Measurements from ENCODE around the gene NCBP3.

Gene NCBP3

GRCh38 chr17:3777366-3778120 lies 68.5 kb downstream of the NCBP3 start:
- TF ChIP-seq GATA2 (IDR thresholded peaks at IDR 0.05; ENCODE audit: low read depth, low read length) (no peak), GATA3 (IDR thresholded peaks at IDR 0.05; ENCODE audit: low read depth, low read length) (no peak)

GRCh38 chr17:3773966-3774365 lies 72.1 kb downstream of the NCBP3 start:
- TF ChIP-seq GATA3 (IDR thresholded peaks at IDR 0.05; ENCODE audit: low read depth, low read length) (no peak), GATA2 (IDR thresholded peaks at IDR 0.05; ENCODE audit: low read depth, low read length) (no peak)

GRCh38 chr17:3773511-3773910 lies 72.5 kb downstream of the NCBP3 start:
- TF ChIP-seq GATA3 (IDR thresholded peaks at IDR 0.05; ENCODE audit: low read depth, low read length) (no peak), GATA2 (IDR thresholded peaks at IDR 0.05; ENCODE audit: low read depth, low read length) (no peak)

DNA sequence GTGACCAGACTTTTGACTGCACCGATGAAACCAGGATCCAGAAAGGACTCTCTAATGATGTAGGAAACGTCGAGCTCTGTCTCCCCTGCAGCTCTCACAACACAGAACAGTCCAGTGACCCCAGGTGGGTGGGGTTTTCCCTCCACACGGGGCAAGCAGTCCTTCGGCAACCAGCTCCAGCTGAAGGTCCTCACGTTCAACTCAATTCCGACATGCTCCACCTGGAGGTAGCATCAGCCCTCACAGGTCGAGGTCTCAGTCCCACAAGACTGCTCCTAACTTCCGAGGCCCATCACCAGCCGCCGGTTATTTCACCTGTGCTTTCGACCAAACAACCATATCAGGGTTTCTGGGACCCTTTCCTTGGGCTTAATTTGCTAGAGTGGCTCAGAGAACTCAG lies 73.3 kb downstream of the NCBP3 start:
- no peak for TF ChIP-seq GATA3 (IDR thresholded peaks at IDR 0.05; ENCODE audit: low read depth, low read length)
- no peak for TF ChIP-seq GATA2 (IDR thresholded peaks at IDR 0.05; ENCODE audit: low read depth, low read length)

- TF ChIP-seq GATA3 (IDR thresholded peaks at IDR 0.05; ENCODE audit: low read depth, low read length): no peak
- no peak for TF ChIP-seq GATA2 (IDR thresholded peaks at IDR 0.05; ENCODE audit: low read depth, low read length)
Measured at GRCh38 chr17:3771140-3771539, 74.9 kb downstream of the NCBP3 start.

DNA sequence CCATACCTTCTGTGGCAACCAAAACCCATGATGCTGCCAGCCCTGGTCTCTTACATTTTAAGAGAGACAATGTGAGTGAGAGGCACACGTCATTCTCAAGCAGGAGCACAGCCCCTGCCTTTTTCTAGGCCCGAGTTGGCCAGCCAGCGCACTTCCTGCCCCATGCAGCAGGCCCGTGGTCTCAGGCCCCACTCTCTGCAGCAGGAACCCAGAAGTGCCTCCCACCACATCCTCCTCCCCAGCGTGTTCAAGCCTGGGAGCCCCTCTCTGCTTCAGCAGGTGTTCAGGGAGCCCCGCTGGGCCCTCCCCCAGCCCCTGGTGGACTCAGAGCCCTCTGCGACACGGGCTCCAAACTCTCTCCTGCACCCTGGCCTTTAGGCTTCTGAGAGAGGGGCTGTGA lies 75.6 kb downstream of the NCBP3 start:
- TF ChIP-seq GATA2 (IDR thresholded peaks at IDR 0.05; ENCODE audit: low read depth, low read length): no peak

GRCh38 chr17:3768769-3769168 lies 77.3 kb downstream of the NCBP3 start:
- TF ChIP-seq GATA3 (IDR thresholded peaks at IDR 0.05; ENCODE audit: low read depth, low read length) (no peak), GATA2 (IDR thresholded peaks at IDR 0.05; ENCODE audit: low read depth, low read length) (no peak)

DNA sequence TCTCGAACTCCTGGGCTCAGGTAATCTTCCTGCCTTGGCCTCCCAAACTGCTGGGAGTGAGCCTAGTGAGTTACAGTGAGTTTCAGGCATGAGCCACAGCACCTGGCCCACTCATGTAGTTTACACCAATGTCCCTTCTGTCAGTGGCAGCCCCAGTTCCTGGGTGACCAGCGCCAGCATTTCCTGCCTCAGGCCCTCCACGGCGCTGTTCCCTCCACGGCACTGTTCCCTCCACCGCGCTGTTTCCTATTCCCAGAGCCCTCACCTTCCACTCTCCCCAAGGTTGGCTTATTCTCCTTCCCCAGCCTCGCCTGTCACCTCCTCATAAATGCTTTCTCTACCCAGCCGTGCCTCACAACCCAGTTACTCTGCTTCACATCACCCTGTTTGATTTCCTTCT lies 77.7 kb downstream of the NCBP3 start:
- TF ChIP-seq GATA2 (IDR thresholded peaks at IDR 0.05; ENCODE audit: low read depth, low read length): no peak
- no peak for TF ChIP-seq GATA3 (IDR thresholded peaks at IDR 0.05; ENCODE audit: low read depth, low read length)

DNA sequence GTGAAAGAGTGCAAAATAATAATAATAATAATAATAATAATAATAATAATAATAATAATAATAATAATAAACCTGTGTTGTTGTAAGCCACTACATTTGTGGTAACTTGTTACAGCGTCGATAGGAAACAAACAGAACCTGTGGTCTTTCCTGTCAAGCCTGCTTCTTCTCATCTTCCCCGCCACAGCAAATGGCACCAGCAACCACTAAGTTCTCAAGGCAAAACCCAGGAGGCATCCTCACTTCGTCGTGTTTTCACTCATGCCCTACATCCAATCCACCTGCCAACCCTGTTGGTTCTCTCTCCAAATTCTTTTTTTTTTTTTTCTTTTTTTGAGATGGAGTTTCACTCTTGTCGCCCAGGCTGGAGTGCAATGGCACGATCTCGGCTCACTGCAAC lies 79.3 kb downstream of the NCBP3 start:
- no peak for TF ChIP-seq GATA2 (IDR thresholded peaks at IDR 0.05; ENCODE audit: low read depth, low read length)
- no peak for TF ChIP-seq GATA3 (IDR thresholded peaks at IDR 0.05; ENCODE audit: low read depth, low read length)

- TF ChIP-seq GATA3 (IDR thresholded peaks at IDR 0.05; ENCODE audit: low read depth, low read length): no peak
- no peak for TF ChIP-seq GATA2 (IDR thresholded peaks at IDR 0.05; ENCODE audit: low read depth, low read length)
Measured at GRCh38 chr17:3765981-3766380, 80.1 kb downstream of the NCBP3 start.

GRCh38 chr17:3763777-3764170 lies 82.3 kb downstream of the NCBP3 start:
- TF ChIP-seq GATA2 (IDR thresholded peaks at IDR 0.05; ENCODE audit: low read depth, low read length): no peak
- no peak for TF ChIP-seq GATA3 (IDR thresholded peaks at IDR 0.05; ENCODE audit: low read depth, low read length)

DNA sequence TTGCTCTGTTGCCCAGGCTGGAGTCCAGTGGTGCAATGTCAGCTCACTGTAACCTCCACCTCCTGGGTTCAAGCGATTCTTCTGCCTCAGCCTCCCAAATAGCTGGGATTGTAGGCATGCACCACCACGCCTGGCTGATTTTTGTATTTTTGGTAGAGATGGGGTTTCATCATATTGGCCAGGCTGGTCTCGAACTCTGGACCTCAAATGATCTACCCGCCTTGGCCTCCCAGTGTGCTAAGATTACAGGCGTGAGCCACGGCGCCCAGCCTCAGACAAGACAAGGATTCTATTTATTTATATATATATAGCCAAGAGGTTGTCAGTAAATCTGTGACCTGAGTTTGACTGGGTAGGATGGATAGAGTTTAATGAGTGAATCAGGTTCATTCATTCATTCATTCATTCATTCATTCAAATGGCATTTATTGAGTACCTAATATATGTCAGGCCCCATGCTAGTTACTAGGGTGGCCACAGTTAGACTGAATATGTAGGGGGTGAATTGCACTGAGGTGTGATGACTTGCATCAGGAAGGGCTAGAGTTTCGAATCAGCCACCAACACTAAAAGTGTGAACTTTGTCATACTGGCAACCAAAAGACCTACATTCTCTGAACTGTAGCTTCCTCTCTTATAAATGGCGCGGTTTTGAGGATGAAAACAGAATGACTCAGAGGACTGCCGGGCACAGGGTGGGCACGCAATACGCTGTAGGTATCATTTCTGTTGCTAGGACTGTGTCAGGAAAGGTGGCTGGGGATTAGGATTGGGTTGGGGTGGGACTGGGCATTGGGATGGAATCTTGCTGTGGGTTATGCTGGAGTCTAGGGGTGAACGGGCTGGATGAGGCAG lies 82.9 kb downstream of the NCBP3 start:
- no peak for TF ChIP-seq GATA2 (IDR thresholded peaks at IDR 0.05; ENCODE audit: low read depth, low read length)
- no peak for TF ChIP-seq GATA3 (IDR thresholded peaks at IDR 0.05; ENCODE audit: low read depth, low read length)

GRCh38 chr17:3761918-3762380 lies 84.1 kb downstream of the NCBP3 start:
- TF ChIP-seq GATA3 (IDR thresholded peaks at IDR 0.05; ENCODE audit: low read depth, low read length): no peak
- no peak for TF ChIP-seq GATA2 (IDR thresholded peaks at IDR 0.05; ENCODE audit: low read depth, low read length)

DNA sequence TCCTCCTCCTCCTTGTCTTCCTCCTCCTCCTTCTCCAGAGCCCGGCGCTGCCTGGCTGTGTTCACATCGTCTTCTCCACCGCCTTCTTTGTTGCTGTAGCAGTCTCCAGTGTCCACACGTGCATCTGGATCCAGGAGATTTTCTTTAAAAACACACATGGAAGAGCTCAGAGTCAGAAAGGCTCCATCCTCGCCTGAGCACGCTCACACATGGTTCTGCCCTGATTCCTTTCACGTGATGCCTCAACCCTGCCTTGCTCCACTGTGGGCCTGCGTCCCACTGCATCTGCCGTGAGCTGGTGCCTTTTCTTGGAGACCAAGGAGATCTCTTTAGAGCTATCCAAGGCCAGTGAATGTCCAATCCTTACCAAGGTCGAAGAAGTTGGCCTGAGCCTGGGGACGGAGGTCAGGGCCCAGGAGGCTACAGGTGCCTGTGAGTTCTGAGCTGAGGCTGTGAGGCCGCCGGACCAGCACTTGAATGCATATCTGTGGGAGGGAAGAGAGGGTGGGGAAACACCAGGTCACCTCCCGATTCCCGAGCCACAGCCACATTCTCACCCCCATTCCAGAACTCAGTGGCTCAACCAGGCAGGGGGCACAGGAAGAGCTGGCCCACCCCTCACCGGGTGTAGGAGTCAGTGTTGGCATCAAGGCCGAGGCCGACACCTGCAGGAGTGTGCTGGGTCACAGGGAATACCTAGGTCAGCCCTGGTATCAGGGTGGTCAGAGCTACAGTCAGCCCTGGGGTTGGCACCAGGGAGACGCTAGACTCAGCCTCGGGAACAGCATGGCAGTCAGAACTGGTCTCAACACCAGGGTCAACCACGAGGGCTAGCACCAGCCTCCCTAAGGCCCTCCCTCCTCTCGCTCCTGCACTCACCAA lies 84.8 kb downstream of the NCBP3 start:
- TF ChIP-seq GATA3 (IDR thresholded peaks at IDR 0.05; ENCODE audit: low read depth, low read length) (no peak), GATA2 (IDR thresholded peaks at IDR 0.05; ENCODE audit: low read depth, low read length) (no peak)
